GM23338 (cell line): ENCODE results near the gene PCBP3.

Source experiments
- CREB1 ChIP-seq: fragments of 250-450 bp; sonication (Bioruptor Pico); IDR thresholded peaks from 2 replicates; pipeline ENCODE4 v1.5.0; 2020; ENCODE audit warnings: low read depth, mild to moderate bottlenecking, moderate library complexity
- EZH2 ChIP-seq: fragments of 200-600 bp; sonication (generic); IDR thresholded peaks from one replicate; pipeline ENCODE4 v1.8.0; 2017; ENCODE audit warnings: antibody characterized with exemption, mild to moderate bottlenecking, low read depth; ENCODE audit not compliant: unreplicated experiment
- JUNB ChIP-seq: IDR thresholded peaks from one replicate; pipeline ENCODE4 v1.6.1; 2016; ENCODE audit warnings: antibody characterized with exemption; ENCODE audit not compliant: unreplicated experiment
- NANOG ChIP-seq: IDR thresholded peaks from 2 replicates; pipeline ENCODE4 v1.6.1; 2016; ENCODE audit warnings: antibody characterized with exemption, borderline replicate concordance
- POLR2AphosphoS5 ChIP-seq: IDR thresholded peaks from 2 replicates; pipeline ENCODE4 v1.6.1; 2016; ENCODE audit warnings: antibody characterized with exemption, low read depth
- TF ChIP-seq, protein P1 (sequence below), 2 experiments: fragments of 200-600 bp in 1 of 2; sonication (generic) in 1 of 2; conservative IDR thresholded peaks; 2 replicates each; pipeline versions ENCODE4 v1.5.1 to v1.6.1; 2016 to 2017; ENCODE audit warnings: antibody characterized with exemption in 2 of 2, low read depth in 2 of 2, mild to moderate bottlenecking in 2 of 2, moderate library complexity in 1 of 2
- TF ChIP-seq, protein P2 (sequence below): IDR thresholded peaks from 2 replicates; pipeline ENCODE4 v1.6.1; 2016; ENCODE audit warnings: antibody characterized with exemption

DNA sequence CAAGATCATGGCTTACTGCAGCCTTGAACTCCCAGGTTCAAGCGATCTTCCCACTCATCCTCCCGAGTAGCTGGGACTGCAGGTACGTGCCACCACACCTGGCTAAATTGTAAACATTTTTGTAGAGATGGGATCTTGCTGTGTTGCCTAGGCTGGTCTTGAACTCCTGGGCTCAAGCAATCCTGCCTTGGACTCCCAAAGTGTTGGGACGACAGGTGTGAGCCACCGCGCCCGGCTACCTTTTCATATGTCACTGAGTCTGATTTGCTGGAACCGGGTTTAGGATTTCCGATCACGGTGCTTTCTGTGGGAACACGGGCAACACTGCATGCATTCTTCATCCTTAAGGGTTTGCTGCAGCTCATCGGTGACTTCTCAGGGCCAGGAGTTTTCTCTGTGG is 32.2 kb upstream of the PCBP3 start:
- TF ChIP-seq CREB1 (CRISPR knock-in tag) (no peak), POLR2AphosphoS5 (no peak), EZH2 (no peak), NANOG (no peak), JUNB (no peak)
- TF ChIP-seq, protein P1, sequence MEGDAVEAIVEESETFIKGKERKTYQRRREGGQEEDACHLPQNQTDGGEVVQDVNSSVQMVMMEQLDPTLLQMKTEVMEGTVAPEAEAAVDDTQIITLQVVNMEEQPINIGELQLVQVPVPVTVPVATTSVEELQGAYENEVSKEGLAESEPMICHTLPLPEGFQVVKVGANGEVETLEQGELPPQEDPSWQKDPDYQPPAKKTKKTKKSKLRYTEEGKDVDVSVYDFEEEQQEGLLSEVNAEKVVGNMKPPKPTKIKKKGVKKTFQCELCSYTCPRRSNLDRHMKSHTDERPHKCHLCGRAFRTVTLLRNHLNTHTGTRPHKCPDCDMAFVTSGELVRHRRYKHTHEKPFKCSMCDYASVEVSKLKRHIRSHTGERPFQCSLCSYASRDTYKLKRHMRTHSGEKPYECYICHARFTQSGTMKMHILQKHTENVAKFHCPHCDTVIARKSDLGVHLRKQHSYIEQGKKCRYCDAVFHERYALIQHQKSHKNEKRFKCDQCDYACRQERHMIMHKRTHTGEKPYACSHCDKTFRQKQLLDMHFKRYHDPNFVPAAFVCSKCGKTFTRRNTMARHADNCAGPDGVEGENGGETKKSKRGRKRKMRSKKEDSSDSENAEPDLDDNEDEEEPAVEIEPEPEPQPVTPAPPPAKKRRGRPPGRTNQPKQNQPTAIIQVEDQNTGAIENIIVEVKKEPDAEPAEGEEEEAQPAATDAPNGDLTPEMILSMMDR (conservative IDR thresholded peaks at IDR 0.05; ENCODE audit: low read depth in 2 of 2) = no peak
- TF ChIP-seq, protein P2, sequence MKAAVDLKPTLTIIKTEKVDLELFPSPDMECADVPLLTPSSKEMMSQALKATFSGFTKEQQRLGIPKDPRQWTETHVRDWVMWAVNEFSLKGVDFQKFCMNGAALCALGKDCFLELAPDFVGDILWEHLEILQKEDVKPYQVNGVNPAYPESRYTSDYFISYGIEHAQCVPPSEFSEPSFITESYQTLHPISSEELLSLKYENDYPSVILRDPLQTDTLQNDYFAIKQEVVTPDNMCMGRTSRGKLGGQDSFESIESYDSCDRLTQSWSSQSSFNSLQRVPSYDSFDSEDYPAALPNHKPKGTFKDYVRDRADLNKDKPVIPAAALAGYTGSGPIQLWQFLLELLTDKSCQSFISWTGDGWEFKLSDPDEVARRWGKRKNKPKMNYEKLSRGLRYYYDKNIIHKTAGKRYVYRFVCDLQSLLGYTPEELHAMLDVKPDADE = no peak
